AG09309 (cell line): ENCODE measurements around the gene KCNN4.

ENCODE experiments used
- DNase-seq: peaks from one replicate; pipeline ENCODE4 v3.0.0-alpha.2; 2010; ENCODE audit warnings: low read depth
- H3K4me3 ChIP-seq: 2 replicates; pipeline ENCODE4 v1.5.1; 2011; ENCODE audit warnings: mild to moderate bottlenecking, low read depth, low read length, moderate library complexity; ENCODE audit not compliant: control insufficient read depth
- CTCF ChIP-seq: IDR thresholded peaks from 2 replicates; pipeline ENCODE4 v1.5.1; 2011; ENCODE audit warnings: mild to moderate bottlenecking, low read depth, low read length, inconsistent platforms; ENCODE audit not compliant: insufficient read depth, control insufficient read depth; ENCODE audit errors: missing control alignments

Gene KCNN4

GRCh38 chr19:43814663-43815352, 34.0 kb upstream of the KCNN4 start:
- TF ChIP-seq CTCF: no peak
- no peak overlapping the region for H3K4me3 ChIP-seq
- no peak for DNase-seq

GRCh38 chr19:43812688-43813087, 31.9 kb upstream of the KCNN4 start:
- no peak for DNase-seq
- TF ChIP-seq CTCF: no peak
- H3K4me3 ChIP-seq: no peak overlapping the region

- H3K4me3 ChIP-seq: no peak overlapping the region
- TF ChIP-seq CTCF: no peak
- no peak for DNase-seq
These were observed 31.5 kb upstream of the KCNN4 start for GRCh38 chr19:43812259-43812658.

GRCh38 chr19:43811837-43812236, 31.1 kb upstream of the KCNN4 start:
- no peak for DNase-seq
- TF ChIP-seq CTCF: no peak
- no peak overlapping the region for H3K4me3 ChIP-seq

- no peak overlapping the region for H3K4me3 ChIP-seq
- DNase-seq: peak; percentile 27
- peak; percentile 62 for TF ChIP-seq CTCF
These were observed 29.3 kb upstream of the KCNN4 start for GRCh38 chr19:43809762-43810696.

- no peak for DNase-seq
- H3K4me3 ChIP-seq: no peak overlapping the region
- no peak for TF ChIP-seq CTCF
These were observed 26.9 kb upstream of the KCNN4 start for GRCh38 chr19:43807651-43808050.
